Endothelial cell of umbilical vein (primary cell): Measurements from ENCODE around the gene PELI3. TPM values are rescaled to one million over a fixed set of nuclear protein-coding genes. Genes with fewer than 3 reads are reported as not detected.

Experiments used
- BruUV-seq: library from RNA; stranded (reverse); fragments of 400-500 nt; replicated peaks from 2 replicates; lab custom pipeline; 2021; lab: Mats Ljungman, UMichigan
- CTCF ChIA-PET: fragments of 300-600, 350-600 bp; sonication (Branson Sonifier 250); formaldehyde crosslinking; loops from one replicate; lab custom pipeline; 2021; ENCODE audit warnings: antibody characterized with exemption, inconsistent platforms; lab: Charles Lee
- POLR2A ChIA-PET: fragments of 300-600, 350-600 bp; sonication (Branson Sonifier 250); formaldehyde crosslinking; loops from one replicate; lab custom pipeline; 2021; ENCODE audit warnings: antibody characterized with exemption, inconsistent platforms; lab: Charles Lee
- DNase-seq: peaks from one replicate; pipeline ENCODE4 v3.0.0-alpha.2; 2011; ENCODE audit warnings: low read depth, low spot score
- FAIRE-seq: peaks from 2 replicates; lab custom pipeline; 2011; peaks lifted over from hg19 to GRCh38; lab: Jason Lieb, UNC
- H2AFZ ChIP-seq: 2 replicates; pipeline ENCODE4 v1.6.0; 2012; ENCODE audit warnings: low read depth, low read length, control low read depth, inconsistent platforms
- H3K27ac ChIP-seq: 2 replicates; pipeline ENCODE4 v1.5.1; 2011; ENCODE audit warnings: low read depth, mild to moderate bottlenecking, control low read depth, low read length, moderate library complexity; ENCODE audit not compliant: insufficient read depth
- H3K27me3 ChIP-seq, 2 experiments: 2 replicates each; pipeline versions ENCODE4 v1.6.0 to v1.6.1; 2011; ENCODE audit warnings: low read length in 2 of 2, mixed read lengths in 1 of 2; ENCODE audit not compliant: control insufficient read depth in 2 of 2, insufficient read depth in 2 of 2
- H3K36me3 ChIP-seq, 2 experiments: 2 replicates in 1 of 2; 3 replicates in 1 of 2; pipeline ENCODE4 v1.5.1; 2011; ENCODE audit warnings: low read length in 2 of 2, mild to moderate bottlenecking in 1 of 2, moderate library complexity in 1 of 2; ENCODE audit not compliant: control insufficient read depth in 2 of 2, insufficient read depth in 2 of 2; ENCODE audit errors: extremely low read depth in 1 of 2
- H3K4me1 ChIP-seq: 3 replicates; pipeline ENCODE4 v1.5.1; 2011; ENCODE audit warnings: mild to moderate bottlenecking, low read length; ENCODE audit not compliant: control insufficient read depth, insufficient read depth; ENCODE audit errors: extremely low read depth
- H3K4me2 ChIP-seq: 2 replicates; pipeline ENCODE4 v1.6.1; 2011; ENCODE audit warnings: low read length, control low read depth, mixed read lengths; ENCODE audit not compliant: insufficient read depth
- H3K4me3 ChIP-seq, 3 experiments: fragments of 200-600 bp in 1 of 3; sonication (generic), shearing (Covaris generic) in 1 of 3; replicated peaks in 1 of 3; 2 replicates each; pipeline ENCODE4 v1.5.1; 2011 to 2016; ENCODE audit warnings: control low read depth in 3 of 3, low read length in 3 of 3, mild to moderate bottlenecking in 2 of 3, inconsistent platforms in 1 of 3, low read depth in 1 of 3, moderate library complexity in 1 of 3; ENCODE audit not compliant: insufficient read depth in 1 of 3
- H3K79me2 ChIP-seq: 2 replicates; pipeline ENCODE4 v1.6.0; 2012; ENCODE audit warnings: low read length, inconsistent platforms; ENCODE audit not compliant: control insufficient read depth, insufficient read depth
- H3K9ac ChIP-seq: replicated peaks from 2 replicates; pipeline ENCODE3; 2011; ENCODE audit warnings: low read length, control low read depth; ENCODE audit not compliant: insufficient read depth; ENCODE audit errors: extremely low read depth
- H3K9me1 ChIP-seq: replicated peaks from 3 replicates; pipeline ENCODE4 v1.6.0; 2011; ENCODE audit warnings: mild to moderate bottlenecking, low read length; ENCODE audit not compliant: control insufficient read depth, insufficient read depth; ENCODE audit errors: extremely low read depth
- H3K9me3 ChIP-seq: replicated peaks from 2 replicates; pipeline ENCODE4 v1.5.1; 2012; ENCODE audit warnings: low read length, inconsistent platforms; ENCODE audit not compliant: control insufficient read depth, insufficient read depth
- H4K20me1 ChIP-seq: replicated peaks from 2 replicates; pipeline ENCODE3; 2011; ENCODE audit warnings: mild to moderate bottlenecking, low read length; ENCODE audit not compliant: control insufficient read depth, insufficient read depth; ENCODE audit errors: extremely low read depth
- EZH2 ChIP-seq: IDR thresholded peaks from 2 replicates; pipeline ENCODE4 v1.6.1; 2012; ENCODE audit warnings: borderline replicate concordance, low read depth, mild to moderate bottlenecking, moderate library complexity, low read length, inconsistent platforms; ENCODE audit not compliant: severe bottlenecking
- FOS ChIP-seq: IDR thresholded peaks from 2 replicates; pipeline ENCODE4 v1.6.1; 2011; ENCODE audit warnings: mild to moderate bottlenecking, low read length, moderate library complexity, borderline replicate concordance; ENCODE audit not compliant: insufficient read depth
- GATA2 ChIP-seq: IDR thresholded peaks from 2 replicates; pipeline ENCODE4 v1.7.0; 2011; ENCODE audit warnings: low read depth, mild to moderate bottlenecking, moderate library complexity, mixed read lengths, low read length; ENCODE audit not compliant: insufficient read length, insufficient read depth
- JUN ChIP-seq: IDR thresholded peaks from 2 replicates; pipeline ENCODE4 v1.6.1; 2011; ENCODE audit warnings: borderline replicate concordance, low read depth; ENCODE audit not compliant: insufficient read length, insufficient read depth
- MYC ChIP-seq: IDR thresholded peaks from one replicate; pipeline ENCODE4 v1.6.1; 2011; ENCODE audit warnings: mild to moderate bottlenecking, low read depth, low read length
- POLR2A ChIP-seq: IDR thresholded peaks from 2 replicates; pipeline ENCODE4 v1.6.1; 2012; ENCODE audit warnings: low read depth, mild to moderate bottlenecking, control low read depth, low read length
- POLR2AphosphoS5 ChIP-seq: IDR thresholded peaks from 2 replicates; pipeline ENCODE4 v1.6.1; 2012; ENCODE audit warnings: low read depth, mild to moderate bottlenecking, control low read depth, low read length, moderate library complexity; ENCODE audit not compliant: insufficient read depth
- dilution Hi-C: fragments of 300-500 bp; cut with MboI; formaldehyde crosslinking; loops from one replicate; pipeline ENCODE4 v1.15.0; 2019; ENCODE audit warnings: low sequenced_read_pairs; ENCODE audit not compliant: extremely low pct_ligation_motif_present
- intact Hi-C: fragments of 100-400 bp; cut with micrococcal nuclease; formaldehyde crosslinking; loops from one replicate; pipeline ENCODE4 v1.10.0; 2022
- polyA plus RNA-seq, 4 experiments: library from polyadenylated mRNA; depleted of rRNA in 3 of 4; stranded (reverse) in 3 of 4; unstranded in 1 of 4; fragments of >200 nt; gene quantifications; 2 replicates each; pipeline versions ENCODE4 v1.2.1 to v1.2.3, GENCODE V29; 2011 to 2012; ENCODE audit warnings: missing spikeins in 1 of 4
- total RNA-seq: library from RNA; stranded (reverse); gene quantifications from 2 replicates; pipeline ENCODE4 v1.2.3, GENCODE V29; 2021
- TF ChIP-seq, protein P1 (sequence below), 2 donors: IDR thresholded peaks; 1 replicate in 1 of 2; 2 replicates in 1 of 2; pipeline ENCODE4 v1.5.1; 2011; ENCODE audit warnings: low read length in 2 of 2, mild to moderate bottlenecking in 2 of 2, moderate library complexity in 2 of 2, control low read depth in 1 of 2, inconsistent platforms in 1 of 2, low read depth in 1 of 2; ENCODE audit not compliant: insufficient read depth in 1 of 2; ENCODE audit errors: extremely low read depth in 1 of 2
- TF ChIP-seq, protein P2 (sequence below): IDR thresholded peaks from 2 replicates; pipeline ENCODE4 v1.6.1; 2011; ENCODE audit not compliant: insufficient read depth, insufficient read length

PELI3 gene
- total and polyA plus RNA-seq, 2 donors (not counting 3 experiments of a cell fraction or from before 2014, with no cell fraction given) = 2.8 to 2.9 TPM

DNA sequence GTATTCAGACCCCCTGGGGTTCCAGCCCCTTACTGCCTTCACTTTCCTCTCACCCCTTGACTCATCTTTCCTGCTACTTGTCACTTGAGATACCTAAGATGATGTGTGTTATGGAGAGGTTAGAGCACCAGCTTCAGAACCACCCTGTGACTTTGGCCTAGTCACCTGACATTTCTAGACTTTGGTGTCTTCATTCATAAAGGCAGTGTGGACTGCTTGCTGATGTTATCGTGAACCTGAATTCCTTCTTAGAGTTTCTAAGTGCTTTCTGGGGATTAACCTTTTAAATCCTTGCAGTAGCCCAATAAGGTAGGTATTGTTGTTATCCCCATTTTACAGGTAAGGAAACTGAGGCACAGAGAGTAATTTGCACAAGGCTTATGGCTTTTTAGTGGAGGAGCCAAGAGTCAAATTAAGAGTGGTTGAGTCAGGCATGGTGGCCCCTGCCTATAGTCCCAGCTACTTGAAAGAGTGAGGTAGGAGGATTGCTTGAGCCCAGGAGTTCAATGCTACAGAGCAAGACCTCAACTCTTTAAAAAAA, 38.6 kb downstream of the PELI3 start:
- no peak overlapping the region for H2AFZ ChIP-seq
- no peaks in the 10 kb centered on the region for H3K9me3 ChIP-seq
- H4K20me1 ChIP-seq = no peaks in the 10 kb centered on the region
- no peak for DNase-seq
- POLR2A ChIA-PET = no interaction called here
- no peak overlapping the region for H3K27ac ChIP-seq
- CTCF ChIA-PET = no interaction called here
- H3K4me3 ChIP-seq = no peak overlapping the region
- no TSS peak for BruUV-seq
- FAIRE-seq = no peak
- no peak for TF ChIP-seq JUN
- TF ChIP-seq EZH2 = no peak
- TF ChIP-seq FOS = no peak
- TF ChIP-seq, protein P1, sequence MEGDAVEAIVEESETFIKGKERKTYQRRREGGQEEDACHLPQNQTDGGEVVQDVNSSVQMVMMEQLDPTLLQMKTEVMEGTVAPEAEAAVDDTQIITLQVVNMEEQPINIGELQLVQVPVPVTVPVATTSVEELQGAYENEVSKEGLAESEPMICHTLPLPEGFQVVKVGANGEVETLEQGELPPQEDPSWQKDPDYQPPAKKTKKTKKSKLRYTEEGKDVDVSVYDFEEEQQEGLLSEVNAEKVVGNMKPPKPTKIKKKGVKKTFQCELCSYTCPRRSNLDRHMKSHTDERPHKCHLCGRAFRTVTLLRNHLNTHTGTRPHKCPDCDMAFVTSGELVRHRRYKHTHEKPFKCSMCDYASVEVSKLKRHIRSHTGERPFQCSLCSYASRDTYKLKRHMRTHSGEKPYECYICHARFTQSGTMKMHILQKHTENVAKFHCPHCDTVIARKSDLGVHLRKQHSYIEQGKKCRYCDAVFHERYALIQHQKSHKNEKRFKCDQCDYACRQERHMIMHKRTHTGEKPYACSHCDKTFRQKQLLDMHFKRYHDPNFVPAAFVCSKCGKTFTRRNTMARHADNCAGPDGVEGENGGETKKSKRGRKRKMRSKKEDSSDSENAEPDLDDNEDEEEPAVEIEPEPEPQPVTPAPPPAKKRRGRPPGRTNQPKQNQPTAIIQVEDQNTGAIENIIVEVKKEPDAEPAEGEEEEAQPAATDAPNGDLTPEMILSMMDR (IDR thresholded peaks at IDR 0.05; ENCODE audit: extremely low read depth in 1 of 2, insufficient read depth in 1 of 2, low read depth in 1 of 2, low read length in 2 of 2) = no peak
- TF ChIP-seq, protein P2, sequence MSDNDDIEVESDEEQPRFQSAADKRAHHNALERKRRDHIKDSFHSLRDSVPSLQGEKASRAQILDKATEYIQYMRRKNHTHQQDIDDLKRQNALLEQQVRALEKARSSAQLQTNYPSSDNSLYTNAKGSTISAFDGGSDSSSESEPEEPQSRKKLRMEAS = no peak
- no peak for TF ChIP-seq POLR2A
- TF ChIP-seq GATA2 = no peak
- TF ChIP-seq MYC = no peak
- TF ChIP-seq POLR2AphosphoS5 = no peak
- no peak overlapping the region for H3K9ac ChIP-seq
- intact Hi-C loops = no loop called here
- H3K27me3 ChIP-seq = no peaks in the 10 kb centered on the region
- peaks cover 2% of the 10 kb centered on the region in 2 experiments for H3K36me3 ChIP-seq
- H3K79me2 ChIP-seq = no peaks in the 10 kb centered on the region
- H3K4me1 ChIP-seq = no peaks in the 10 kb centered on the region
- no peak overlapping the region for H3K4me2 ChIP-seq
- no peaks in the 10 kb centered on the region for H3K9me1 ChIP-seq
- dilution Hi-C loops = no loop called here
